Effector CD8-positive, alpha-beta T cell (primary cell): ENCODE measurements around the gene MAPT.

ENCODE experiments used
- DNase-seq: peaks from one replicate; lab custom pipeline; 2025; lab: John Stamatoyannopoulos, UW

Gene MAPT

DNA sequence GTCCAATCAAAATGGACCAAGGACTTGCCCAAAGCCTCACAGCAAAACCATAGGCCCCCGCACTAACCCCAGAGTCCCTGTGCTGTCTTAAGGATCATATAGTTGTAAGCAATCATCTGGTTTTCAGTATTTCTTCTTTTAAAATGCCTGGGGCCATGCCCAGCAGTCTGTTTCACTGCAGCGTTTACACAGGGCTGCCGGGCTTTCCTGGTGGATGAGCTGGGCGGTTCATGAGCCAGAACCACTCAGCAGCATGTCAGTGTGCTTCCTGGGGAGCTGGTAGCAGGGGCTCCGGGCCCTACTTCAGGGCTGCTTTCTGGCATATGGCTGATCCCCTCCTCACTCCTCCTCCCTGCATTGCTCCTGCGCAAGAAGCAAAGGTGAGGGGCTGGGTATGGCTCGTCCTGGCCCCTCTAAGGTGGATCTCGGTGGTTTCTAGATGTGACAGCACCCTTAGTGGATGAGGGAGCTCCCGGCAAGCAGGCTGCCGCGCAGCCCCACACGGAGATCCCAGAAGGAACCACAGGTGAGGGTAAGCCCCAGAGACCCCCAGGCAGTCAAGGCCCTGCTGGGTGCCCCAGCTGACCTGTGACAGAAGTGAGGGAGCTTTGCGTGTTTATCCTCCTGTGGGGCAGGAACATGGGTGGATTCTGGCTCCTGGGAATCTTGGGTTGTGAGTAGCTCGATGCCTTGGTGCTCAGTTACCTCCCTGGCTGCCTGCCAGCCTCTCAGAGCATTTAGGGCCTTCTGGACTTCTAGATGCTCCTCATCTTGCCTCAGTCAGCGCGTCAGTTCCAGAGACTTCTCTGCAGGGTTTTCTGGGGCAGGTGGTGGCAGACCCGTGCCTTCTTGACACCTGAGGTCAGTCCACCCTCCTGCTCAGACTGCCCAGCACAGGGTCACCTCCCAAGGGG is 79.8 kb downstream of the MAPT start:
- DNase-seq, result no peak

DNA sequence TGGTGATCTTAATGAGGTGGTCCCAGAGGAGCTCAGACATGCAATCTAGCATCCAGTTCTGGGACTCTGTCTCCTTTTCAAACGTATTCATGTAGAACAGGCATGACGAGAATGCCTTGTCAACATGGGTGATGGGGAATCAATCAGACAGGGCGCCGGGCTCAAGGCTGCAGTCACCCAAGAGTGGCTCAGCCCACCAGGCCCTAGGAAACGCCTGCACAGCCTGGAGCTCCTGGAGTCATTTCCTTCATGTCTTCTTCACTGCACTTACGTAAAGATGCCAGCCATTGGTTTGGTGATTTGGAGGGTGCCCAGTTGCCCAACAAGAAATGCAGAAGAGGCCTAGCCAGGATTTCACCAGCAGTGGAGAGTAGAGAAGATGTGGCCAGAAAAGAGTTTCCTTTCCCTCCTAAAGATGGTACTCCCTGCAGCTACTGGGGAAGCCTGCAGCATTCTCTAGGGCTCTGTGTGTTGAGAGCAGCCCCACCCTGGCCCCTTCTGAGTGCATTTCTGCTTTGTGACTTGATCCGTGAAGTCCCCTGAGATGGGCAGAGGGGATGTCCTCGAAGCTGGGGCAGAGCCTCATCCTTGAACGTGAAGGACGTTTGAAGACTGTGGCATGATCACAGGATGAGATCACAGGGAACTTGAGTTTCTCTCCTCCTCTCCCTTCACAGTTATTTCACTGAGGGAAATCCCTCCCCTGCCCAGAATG is 80.7 kb downstream of the MAPT start:
- no peak for DNase-seq

DNA sequence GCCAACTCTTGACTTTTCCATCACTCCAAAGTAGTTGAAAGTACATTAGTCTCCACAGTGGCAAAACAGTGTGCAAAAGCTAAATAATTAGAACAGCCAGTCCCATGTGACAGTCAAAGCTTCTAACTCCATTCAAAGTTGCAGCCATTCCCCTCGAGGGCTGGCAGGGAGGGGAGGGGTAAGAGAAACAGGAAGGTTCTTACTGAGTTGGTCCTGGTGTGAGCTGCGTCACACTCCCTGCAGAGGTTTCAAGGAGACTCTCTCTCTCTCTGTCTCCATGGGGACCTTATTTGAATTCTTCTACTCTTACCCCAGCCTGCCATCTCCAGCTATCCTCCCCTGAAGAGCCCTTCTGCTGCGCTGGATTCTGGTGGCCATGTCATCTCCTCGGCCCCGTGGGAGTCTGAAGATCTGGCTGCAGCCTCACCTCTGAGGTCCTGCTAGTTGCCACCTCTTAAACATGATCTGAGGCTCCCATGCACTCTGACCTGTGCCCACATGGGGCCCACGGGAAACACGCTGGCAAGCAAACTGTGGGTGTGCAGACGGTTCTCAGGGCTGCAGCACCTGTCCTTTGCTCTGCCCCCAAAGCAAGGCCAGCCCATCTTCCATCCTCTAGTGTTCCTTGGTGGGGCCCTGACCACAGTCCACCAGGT is 81.4 kb downstream of the MAPT start:
- no peak for DNase-seq

DNA sequence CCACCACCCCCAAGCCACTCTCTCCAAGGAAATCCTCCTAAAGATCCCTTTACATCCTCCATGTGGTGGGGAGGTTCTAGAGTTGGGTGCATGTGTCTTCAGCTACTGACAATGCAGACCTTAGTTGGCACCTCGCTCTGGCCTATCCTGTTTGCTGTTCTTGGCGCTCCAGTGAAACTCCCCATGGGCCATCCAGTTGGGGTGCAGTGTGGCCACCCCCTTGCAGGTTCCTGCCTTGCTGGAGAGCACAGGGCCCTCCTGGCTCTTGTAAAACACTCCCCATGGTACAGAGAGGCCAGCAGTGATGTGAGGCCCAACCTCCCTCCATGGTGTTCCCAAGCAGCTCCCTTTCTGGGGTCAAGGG is 82.0 kb downstream of the MAPT start:
- no peak for DNase-seq

DNA sequence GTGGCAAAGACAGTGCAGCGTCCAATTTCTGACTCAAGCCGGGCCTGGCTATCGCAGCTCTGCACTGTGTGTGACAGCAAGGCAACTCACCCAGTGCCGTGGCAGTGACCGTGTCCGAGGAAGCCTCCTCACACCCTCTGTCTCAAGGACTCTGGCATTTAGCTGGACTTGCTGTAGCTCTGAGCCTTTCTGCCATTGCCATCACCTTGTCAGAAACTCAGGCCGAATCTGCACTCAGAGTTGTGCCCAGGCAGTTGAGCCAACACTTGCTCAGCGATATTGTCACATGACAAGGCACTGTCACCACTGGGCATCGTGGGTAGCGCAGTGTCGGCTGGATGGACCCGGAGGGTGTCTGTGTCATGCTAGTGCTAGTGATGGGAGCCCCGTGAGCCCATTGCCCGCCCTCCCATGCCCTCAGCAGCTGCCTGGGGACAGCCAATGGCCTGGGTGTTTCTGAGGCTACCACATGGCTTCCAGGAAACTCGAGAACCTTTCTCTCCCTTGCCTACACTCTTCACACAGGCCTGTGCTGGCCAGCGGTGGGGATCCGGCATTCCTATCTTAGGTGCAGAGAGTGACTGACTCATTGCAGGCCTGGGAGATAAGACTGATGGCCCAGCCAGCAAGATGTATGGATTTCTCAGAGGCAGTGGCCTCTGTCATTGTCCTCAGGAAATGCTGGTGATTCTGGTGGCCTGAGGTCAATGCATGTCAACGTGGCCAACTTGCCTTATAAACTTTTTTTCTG is 82.6 kb downstream of the MAPT start:
- DNase-seq, result no peak

DNA sequence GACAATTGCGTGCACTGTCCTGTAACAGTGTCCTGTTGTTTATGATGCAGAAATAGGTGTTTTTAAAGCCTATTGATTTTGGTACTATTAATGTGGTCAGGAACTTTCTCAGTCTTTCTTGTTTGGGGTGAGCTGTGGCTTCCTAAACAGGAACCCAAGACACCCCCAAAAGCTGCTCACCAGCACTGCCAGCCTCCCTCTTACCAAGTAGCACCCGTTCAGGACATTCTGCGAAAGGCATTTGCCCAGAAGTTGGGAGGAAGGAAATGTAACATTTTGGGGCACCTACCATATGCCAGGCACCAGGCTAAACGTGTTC is 83.1 kb downstream of the MAPT start:
- DNase-seq, result no peak

DNA sequence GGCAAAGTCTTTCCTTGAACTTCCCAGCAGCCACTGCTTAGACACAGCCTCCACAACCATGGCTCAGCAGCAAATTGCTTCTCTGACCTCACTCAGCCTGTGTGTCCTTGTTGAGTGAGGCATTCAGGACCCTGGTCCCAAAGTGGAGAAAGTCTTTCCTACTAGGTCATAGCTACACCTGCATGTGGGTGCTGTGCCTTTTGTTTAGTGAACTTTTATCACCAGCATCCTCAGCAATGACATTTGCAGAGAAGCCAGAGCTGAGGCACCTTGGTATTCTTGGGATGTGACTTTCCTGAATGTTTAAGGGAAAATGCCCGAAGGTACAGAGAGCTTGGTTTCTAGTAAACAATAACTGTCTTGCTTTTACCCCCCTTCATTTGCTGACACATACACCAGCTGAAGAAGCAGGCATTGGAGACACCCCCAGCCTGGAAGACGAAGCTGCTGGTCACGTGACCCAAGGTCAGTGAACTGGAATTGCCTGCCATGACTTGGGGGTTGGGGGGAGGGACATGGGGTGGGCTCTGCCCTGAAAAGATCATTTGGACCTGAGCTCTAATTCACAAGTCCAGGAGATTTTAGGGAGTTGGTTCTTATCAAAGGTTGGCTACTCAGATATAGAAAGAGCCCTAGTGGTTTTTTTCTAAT is 83.7 kb downstream of the MAPT start:
- DNase-seq, result no peak

DNA sequence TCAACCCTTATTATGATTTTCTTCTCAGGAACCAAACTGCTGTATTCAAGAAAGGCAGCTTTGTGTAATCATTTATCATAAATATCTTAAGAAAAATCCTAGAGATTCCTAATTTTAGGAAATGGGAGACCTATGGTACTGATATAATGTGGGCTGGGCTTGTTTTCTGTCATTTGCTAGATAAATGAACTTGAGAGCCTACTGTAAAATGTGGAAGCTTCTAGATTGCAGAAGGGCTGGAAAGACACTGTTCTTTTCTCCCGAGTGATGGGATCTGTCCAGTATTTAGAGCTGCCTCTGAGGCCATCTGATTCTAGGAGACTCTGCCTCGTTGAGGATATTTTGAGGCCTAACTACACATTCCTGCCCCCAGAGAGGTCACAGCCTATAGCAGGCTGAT is 84.8 kb downstream of the MAPT start:
- no peak for DNase-seq

DNA sequence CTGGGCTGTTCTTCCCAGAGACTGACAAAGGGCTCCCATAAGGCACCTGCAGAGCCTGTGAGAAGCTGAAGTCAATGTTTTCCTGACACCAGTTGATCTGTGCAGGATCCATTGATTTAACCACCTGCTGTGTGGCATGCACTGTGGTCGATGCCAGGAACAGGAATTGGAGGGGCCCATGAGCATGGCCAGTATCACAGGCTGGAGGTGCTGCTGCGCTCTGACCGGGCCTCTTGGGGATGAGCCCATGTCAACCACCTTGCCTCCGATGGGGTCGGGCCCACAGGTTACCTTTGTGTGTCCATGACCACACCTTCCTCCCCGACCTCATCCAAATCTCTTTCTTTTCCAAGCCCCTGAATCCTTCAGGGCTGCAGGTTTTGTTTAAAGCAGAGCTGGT is 86.5 kb downstream of the MAPT start:
- DNase-seq, result no peak

DNA sequence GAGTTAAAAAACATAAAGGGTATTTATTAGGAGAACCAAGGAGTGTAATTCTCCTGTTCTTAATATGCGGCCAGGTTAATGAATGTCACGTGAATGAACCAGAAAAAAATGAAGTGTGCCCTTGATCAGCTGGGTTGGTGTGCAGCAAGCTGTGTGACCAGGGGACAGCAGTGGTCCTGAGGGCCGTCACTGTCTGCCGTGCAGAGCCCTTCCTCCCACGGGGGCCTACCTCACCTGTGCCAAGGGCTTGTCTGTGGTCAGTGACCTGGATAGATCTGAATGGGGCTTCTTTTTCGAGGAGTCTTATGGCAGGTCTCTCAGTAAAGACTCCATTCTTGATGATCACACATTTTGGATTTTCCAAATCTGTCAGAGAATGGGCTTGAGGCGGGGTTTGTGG is 87.0 kb downstream of the MAPT start:
- DNase-seq, result no peak

DNA sequence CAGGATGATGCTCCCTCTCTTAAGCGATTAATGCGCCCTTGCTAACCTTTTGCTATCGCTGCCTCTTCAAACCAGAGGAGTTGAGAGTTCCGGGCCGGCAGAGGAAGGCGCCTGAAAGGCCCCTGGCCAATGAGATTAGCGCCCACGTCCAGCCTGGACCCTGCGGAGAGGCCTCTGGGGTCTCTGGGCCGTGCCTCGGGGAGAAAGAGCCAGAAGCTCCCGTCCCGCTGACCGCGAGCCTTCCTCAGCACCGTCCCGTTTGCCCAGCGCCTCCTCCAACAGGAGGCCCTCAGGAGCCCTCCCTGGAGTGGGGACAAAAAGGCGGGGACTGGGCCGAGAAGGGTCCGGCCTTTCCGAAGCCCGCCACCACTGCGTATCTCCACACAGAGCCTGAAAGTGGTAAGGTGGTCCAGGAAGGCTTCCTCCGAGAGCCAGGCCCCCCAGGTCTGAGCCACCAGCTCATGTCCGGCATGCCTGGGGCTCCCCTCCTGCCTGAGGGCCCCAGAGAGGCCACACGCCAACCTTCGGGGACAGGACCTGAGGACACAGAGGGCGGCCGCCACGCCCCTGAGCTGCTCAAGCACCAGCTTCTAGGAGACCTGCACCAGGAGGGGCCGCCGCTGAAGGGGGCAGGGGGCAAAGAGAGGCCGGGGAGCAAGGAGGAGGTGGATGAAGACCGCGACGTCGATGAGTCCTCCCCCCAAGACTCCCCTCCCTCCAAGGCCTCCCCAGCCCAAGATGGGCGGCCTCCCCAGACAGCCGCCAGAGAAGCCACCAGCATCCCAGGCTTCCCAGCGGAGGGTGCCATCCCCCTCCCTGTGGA is 88.6 kb downstream of the MAPT start:
- no peak for DNase-seq

DNA sequence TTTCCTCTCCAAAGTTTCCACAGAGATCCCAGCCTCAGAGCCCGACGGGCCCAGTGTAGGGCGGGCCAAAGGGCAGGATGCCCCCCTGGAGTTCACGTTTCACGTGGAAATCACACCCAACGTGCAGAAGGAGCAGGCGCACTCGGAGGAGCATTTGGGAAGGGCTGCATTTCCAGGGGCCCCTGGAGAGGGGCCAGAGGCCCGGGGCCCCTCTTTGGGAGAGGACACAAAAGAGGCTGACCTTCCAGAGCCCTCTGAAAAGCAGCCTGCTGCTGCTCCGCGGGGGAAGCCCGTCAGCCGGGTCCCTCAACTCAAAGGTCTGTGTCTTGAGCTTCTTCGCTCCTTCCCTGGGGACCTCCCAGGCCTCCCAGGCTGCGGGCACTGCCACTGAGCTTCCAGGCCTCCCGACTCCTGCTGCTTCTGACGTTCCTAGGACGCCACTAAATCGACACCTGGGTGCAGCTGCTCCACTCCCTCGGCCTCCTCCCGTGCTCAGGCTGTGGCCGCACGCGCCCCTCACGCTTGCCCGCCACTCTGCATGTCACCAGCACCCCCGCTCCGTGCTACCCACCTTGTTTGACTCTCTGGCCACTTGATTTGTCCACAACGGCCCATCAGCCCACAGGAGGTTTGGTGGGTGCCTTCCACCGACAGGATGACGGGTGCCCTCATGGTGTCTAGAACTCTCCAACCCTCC is 89.4 kb downstream of the MAPT start:
- DNase-seq, result no peak

DNA sequence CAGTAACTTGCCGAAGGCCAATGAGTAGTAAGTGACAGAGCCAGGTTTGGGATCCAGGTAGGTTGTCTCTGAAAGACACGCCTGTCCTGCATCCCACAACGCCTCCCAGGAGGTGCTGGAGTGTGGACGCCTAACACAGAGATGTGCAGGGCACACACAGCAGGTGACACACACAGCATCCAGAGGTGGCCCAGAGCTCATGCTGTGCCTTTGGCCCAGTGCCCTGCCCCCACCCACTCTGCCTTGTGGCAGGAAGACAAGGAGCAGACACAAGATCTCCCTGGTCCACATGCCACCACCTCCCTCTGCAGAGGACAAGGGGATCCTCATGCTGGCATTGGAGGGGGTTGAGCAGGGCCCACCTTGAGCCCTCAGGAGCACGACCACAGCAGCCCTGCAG is 90.0 kb downstream of the MAPT start:
- no peak for DNase-seq

DNA sequence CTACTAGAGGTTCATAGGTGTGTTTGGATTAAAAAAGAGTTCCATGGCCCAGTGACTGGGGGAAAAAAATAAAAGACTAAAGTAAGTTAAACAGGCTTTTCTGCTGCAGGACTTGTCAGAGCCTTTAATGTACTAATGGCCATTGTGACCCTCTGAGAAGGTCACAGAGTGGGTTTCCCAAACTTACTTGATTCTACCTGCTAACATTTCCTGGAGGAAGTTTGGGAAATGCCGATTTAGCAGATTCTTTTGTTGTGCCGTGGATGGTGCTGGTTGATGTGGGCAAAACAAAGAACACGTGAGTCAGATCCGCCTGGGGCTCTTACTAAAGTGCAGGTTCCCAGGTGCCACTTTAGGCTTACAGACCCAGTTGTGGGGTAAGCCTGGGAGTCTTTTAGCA is 91.1 kb downstream of the MAPT start:
- DNase-seq, result no peak

DNA sequence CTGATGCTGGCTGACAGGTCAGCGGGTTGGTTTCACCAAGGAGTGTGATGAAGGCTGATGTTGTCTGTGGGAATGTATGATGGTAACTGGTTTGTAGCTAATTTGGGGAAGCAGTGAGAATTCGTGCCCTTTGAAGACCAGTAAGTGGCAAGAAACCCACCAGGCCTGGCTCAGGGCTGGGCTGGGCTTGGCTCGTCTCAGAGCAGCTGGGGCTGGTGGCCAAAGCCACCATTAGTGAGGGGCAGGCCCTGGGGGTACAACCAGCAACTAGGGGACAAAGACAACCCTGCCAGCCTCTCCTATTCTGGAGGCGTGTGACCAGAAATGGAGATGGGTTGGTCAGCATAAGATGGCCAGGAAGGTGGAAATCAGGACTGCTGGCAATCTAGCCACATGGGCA is 91.7 kb downstream of the MAPT start:
- DNase-seq, result no peak

DNA sequence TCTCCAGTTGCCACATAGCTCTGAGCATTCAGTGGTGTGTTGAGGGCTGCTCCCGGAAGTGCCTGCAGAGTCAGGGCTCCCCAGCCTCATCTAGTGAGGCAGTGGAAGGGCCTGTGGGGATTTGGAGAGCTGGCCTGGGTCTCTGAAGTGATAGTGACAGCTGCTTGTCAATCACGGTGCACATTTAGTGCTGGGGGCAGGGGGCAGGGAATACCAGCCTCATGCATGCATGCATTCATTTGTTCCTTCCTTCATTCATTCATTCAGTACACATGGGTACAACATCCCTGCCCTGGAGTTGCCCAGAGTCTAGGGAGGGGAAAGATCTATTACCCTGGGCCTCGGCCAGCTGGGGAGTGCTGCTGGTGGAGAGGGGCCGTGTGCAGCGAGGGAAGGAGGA is 93.4 kb downstream of the MAPT start:
- no peak for DNase-seq

DNA sequence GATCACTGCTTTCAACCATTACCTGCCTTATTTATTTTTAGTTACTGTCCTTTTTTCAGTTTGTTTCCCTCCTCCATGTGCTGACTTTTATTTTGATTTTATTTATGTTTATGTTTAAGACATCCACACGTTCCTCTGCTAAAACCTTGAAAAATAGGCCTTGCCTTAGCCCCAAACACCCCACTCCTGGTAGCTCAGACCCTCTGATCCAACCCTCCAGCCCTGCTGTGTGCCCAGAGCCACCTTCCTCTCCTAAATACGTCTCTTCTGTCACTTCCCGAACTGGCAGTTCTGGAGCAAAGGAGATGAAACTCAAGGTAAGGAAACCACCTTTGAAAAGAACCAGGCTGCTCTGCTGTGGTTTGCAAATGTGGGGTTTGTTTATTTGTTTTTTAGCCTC is 95.4 kb downstream of the MAPT start:
- no peak for DNase-seq

DNA sequence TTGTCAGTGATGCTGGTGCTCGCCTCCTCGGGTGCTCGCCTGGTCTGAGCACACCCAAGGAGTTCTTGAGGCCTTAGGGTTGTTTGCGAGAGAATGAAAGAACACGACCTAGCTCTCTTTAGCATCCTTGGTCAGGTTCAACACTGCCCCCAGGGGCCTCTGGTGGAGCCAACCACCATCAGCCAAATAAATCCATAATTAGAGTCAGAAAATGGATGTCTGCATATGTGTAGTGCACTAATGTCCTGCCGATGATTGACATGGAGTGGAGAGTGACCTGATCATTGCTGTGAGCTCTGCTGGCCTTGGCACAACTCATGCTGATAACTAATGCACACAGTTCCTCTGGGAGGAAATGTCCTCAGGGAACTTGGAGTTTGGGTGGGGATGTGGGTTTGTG is 96.5 kb downstream of the MAPT start:
- no peak for DNase-seq

DNA sequence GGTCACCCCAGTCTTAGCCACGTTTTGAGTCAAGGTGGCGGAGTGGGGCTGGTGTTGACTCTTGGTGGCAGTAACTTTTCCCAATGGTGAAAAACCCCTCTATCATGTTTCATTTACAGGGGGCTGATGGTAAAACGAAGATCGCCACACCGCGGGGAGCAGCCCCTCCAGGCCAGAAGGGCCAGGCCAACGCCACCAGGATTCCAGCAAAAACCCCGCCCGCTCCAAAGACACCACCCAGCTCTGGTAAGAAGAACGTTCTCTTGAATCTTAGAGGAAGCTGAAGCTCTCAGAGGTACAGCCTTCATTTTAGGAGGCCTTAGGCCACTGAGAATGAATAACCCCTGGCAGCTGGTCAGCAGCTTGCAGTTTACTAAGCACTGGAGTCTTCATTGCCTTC is 97.0 kb downstream of the MAPT start:
- DNase-seq, result no peak

DNA sequence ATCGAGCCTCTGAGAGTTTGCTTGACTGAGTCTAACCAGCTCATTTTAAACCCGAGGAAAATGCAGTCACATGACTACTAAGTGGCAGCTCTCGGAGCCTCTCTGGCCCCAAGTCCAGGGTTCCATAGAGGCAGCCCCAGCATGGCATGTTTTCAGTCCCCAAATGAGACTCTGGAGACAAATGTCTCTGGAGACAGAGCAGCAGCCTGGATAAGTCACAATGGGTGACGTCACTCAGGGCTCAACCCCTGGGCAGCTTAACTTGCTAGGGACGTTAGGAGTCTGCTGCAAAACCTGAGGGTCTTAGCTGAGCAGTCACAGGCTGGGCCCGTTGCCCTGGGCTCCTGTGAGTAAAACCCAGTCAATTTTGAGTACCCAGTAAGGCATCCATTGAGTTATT is 97.8 kb downstream of the MAPT start:
- DNase-seq, result no peak
